SU-DHL-6 (cell line): ENCODE data around the gene SEC24B.

ENCODE experiments used
- EZH2phosphoT487 ChIP-seq: fragments of 200-600 bp; sonication (generic), shearing (Covaris generic); conservative IDR thresholded peaks from 2 replicates; pipeline ENCODE4 v1.6.1; 2018; ENCODE audit warnings: mild to moderate bottlenecking, antibody characterized with exemption, low read length, moderate library complexity, mixed read lengths
- TF ChIP-seq, protein P1 (sequence below): fragments of 200-600 bp; sonication (generic); IDR thresholded peaks from one replicate; pipeline ENCODE4 v1.5.1; 2017; ENCODE audit warnings: antibody characterized with exemption, mild to moderate bottlenecking, low read length, moderate library complexity; ENCODE audit not compliant: insufficient read depth, poor library complexity, severe bottlenecking

GRCh38 chr4:109545401-109545800 lies 111.8 kb downstream of the SEC24B start:
- TF ChIP-seq, protein P1, sequence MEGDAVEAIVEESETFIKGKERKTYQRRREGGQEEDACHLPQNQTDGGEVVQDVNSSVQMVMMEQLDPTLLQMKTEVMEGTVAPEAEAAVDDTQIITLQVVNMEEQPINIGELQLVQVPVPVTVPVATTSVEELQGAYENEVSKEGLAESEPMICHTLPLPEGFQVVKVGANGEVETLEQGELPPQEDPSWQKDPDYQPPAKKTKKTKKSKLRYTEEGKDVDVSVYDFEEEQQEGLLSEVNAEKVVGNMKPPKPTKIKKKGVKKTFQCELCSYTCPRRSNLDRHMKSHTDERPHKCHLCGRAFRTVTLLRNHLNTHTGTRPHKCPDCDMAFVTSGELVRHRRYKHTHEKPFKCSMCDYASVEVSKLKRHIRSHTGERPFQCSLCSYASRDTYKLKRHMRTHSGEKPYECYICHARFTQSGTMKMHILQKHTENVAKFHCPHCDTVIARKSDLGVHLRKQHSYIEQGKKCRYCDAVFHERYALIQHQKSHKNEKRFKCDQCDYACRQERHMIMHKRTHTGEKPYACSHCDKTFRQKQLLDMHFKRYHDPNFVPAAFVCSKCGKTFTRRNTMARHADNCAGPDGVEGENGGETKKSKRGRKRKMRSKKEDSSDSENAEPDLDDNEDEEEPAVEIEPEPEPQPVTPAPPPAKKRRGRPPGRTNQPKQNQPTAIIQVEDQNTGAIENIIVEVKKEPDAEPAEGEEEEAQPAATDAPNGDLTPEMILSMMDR, result no peak
- no peak for TF ChIP-seq EZH2phosphoT487
